Parietal lobe (tissue), 1 donor: ENCODE data around the gene AMOTL1. TPM values are rescaled to one million over a fixed set of nuclear protein-coding genes. Genes with fewer than 3 reads are reported as not detected.

ENCODE experiments used
- total RNA-seq: library from RNA; depleted of rRNA; stranded (reverse); fragments of >200 nt; gene quantifications from one replicate; pipeline ENCODE4 v1.2.3, GENCODE V29; 2014

Gene AMOTL1, protein sequence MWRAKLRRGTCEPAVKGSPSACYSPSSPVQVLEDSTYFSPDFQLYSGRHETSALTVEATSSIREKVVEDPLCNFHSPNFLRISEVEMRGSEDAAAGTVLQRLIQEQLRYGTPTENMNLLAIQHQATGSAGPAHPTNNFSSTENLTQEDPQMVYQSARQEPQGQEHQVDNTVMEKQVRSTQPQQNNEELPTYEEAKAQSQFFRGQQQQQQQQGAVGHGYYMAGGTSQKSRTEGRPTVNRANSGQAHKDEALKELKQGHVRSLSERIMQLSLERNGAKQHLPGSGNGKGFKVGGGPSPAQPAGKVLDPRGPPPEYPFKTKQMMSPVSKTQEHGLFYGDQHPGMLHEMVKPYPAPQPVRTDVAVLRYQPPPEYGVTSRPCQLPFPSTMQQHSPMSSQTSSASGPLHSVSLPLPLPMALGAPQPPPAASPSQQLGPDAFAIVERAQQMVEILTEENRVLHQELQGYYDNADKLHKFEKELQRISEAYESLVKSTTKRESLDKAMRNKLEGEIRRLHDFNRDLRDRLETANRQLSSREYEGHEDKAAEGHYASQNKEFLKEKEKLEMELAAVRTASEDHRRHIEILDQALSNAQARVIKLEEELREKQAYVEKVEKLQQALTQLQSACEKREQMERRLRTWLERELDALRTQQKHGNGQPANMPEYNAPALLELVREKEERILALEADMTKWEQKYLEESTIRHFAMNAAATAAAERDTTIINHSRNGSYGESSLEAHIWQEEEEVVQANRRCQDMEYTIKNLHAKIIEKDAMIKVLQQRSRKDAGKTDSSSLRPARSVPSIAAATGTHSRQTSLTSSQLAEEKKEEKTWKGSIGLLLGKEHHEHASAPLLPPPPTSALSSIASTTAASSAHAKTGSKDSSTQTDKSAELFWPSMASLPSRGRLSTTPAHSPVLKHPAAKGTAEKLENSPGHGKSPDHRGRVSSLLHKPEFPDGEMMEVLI
- 52.3 TPM for total RNA-seq

DNA sequence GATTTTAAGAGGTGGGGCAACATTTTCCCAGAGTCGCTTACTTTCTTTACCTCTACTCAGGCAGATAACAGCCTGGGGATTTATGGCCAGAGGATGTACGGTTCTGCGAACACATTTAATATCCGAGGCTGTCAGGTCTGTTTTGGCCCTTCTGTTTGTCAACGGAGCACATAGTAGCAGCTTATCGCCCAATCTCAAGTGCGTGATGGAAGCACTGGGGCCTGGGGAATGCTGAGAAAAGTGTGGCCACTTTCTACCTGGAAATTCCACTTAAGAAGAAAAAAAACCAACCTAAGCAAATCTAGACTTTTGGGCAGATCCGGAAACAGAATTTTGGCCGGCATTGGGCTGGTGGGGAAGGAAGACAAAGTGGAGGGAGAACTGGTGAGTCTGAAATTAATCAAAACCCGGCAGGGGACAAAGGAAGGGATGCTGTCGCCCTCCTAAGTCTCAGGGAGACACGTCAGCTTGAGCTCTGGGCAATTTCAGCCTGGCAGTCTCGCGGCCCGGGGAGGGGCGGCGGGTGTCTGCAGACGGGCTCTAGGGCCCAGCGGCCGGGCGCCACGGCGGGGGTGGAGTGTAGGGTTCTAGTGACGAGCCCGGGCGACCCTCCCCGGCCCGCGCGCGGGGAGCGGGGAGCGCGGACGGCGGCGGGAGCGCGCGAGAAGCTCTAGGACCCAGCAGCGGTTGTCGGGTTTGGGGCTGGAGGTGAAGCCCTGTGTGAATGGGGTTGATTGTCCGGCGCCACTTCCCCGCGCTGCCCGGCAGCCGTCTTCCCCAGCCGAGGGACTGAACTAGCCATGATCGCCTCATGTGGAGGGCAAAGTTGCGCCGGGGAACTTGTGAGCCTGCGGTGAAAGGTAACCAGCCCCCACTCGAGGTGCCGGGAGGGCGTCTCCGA, at the start of gene AMOTL1:
Gene AMOTL1 (plus strand): TSS at position 656 of the 901 bp plus-strand sequence. CDS start 156 bp downstream, at position 812.

Other genes starting within 250 kb of the AMOTL1 start
- gene FUT4, start 224.4 kb upstream of the AMOTL1 start, total RNA-seq, result 9.7 TPM
- 13.8 TPM for gene PIWIL4, start 201.0 kb upstream of the AMOTL1 start, total RNA-seq
- 36.9 TPM for gene CWC15, start 205.2 kb downstream of the AMOTL1 start, total RNA-seq
- gene KDM4D, start 205.4 kb downstream of the AMOTL1 start, total RNA-seq, result 0.94 TPM